IMR-90 (cell line): ENCODE measurements around the gene SPEG.

Experiments used
- CEBPB ChIP-seq: IDR thresholded peaks from 2 replicates; pipeline ENCODE4 v1.6.1; 2012; ENCODE audit warnings: low read depth, low read length, improper control_type of control experiment
- MAFK ChIP-seq: IDR thresholded peaks from 2 replicates; pipeline ENCODE4 v1.6.1; 2012; ENCODE audit warnings: low read depth, low read length, improper control_type of control experiment
- MAZ ChIP-seq: IDR thresholded peaks from 2 replicates; pipeline ENCODE4 v1.6.1; 2012; ENCODE audit warnings: low read depth, mild to moderate bottlenecking, low read length, improper control_type of control experiment, moderate library complexity, borderline replicate concordance
- POLR2A ChIP-seq: IDR thresholded peaks from 2 replicates; pipeline ENCODE4 v1.6.1; 2012; ENCODE audit warnings: mild to moderate bottlenecking, low read depth, low read length
- RAD21 ChIP-seq: IDR thresholded peaks from 2 replicates; pipeline ENCODE4 v1.6.1; 2012; ENCODE audit warnings: low read length, improper control_type of control experiment
- RFX5 ChIP-seq: IDR thresholded peaks from 2 replicates; pipeline ENCODE4 v1.8.0; 2012; ENCODE audit warnings: low read depth, mild to moderate bottlenecking, low read length, moderate library complexity
- SMC3 ChIP-seq: fragments of 150-350 bp; IDR thresholded peaks from 2 replicates; pipeline ENCODE4 v1.6.1; 2016; ENCODE audit warnings: low read depth, mild to moderate bottlenecking, antibody characterized with exemption, low read length, moderate library complexity
- TF ChIP-seq, protein P1 (sequence below): conservative IDR thresholded peaks from 2 replicates; pipeline ENCODE4 v1.5.1; 2012; ENCODE audit warnings: mild to moderate bottlenecking, low read depth, low read length, improper control_type of control experiment
- TF ChIP-seq, protein P2 (sequence below): fragments of 150-350 bp; IDR thresholded peaks from 2 replicates; pipeline ENCODE4 v1.6.1; 2017; ENCODE audit warnings: mild to moderate bottlenecking, antibody characterized with exemption, low read length, low read depth

DNA sequence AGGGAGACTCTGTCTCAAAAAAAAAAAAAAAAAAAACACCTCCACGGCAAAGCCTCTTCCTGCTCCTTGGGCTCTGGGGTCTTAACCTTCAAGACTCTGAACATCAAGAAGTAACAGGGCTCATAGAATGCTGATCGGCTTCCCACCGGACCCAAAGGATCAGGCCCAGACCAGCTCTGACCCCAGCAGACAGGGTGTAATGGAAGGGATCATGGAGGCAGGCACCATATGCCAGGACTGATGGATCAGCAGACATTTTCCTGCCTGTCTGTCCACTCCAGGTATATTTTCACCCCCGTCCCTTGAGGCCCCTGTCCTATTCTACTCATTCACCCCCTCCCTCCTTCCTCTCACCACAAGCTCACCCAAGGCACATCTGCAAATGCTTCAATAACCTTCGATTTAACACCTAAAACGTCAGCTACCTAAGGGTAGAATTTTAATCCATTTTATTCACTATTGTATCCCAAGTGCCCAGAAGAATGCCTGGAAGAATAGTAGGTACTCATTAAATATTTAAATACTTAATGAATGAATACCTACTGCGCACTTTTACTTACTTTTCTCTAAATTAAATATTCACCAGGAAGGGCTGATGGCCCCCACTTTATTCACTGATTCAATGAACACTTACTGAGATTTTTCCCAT is 4.6 kb upstream of the SPEG start:
- TF ChIP-seq, protein P1, sequence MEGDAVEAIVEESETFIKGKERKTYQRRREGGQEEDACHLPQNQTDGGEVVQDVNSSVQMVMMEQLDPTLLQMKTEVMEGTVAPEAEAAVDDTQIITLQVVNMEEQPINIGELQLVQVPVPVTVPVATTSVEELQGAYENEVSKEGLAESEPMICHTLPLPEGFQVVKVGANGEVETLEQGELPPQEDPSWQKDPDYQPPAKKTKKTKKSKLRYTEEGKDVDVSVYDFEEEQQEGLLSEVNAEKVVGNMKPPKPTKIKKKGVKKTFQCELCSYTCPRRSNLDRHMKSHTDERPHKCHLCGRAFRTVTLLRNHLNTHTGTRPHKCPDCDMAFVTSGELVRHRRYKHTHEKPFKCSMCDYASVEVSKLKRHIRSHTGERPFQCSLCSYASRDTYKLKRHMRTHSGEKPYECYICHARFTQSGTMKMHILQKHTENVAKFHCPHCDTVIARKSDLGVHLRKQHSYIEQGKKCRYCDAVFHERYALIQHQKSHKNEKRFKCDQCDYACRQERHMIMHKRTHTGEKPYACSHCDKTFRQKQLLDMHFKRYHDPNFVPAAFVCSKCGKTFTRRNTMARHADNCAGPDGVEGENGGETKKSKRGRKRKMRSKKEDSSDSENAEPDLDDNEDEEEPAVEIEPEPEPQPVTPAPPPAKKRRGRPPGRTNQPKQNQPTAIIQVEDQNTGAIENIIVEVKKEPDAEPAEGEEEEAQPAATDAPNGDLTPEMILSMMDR = no peak
- TF ChIP-seq POLR2A (no peak), RFX5 (no peak), MAFK (no peak), SMC3 (no peak), CEBPB (no peak), RAD21 (no peak), MAZ (no peak)
- TF ChIP-seq, protein P2, sequence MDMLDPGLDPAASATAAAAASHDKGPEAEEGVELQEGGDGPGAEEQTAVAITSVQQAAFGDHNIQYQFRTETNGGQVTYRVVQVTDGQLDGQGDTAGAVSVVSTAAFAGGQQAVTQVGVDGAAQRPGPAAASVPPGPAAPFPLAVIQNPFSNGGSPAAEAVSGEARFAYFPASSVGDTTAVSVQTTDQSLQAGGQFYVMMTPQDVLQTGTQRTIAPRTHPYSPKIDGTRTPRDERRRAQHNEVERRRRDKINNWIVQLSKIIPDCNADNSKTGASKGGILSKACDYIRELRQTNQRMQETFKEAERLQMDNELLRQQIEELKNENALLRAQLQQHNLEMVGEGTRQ = no peak
